Left ventricle myocardium inferior (tissue), 1 donor: ENCODE measurements around the gene ATP5F1C. TPM values are rescaled to one million over a fixed set of nuclear protein-coding genes. Genes with fewer than 3 reads are reported as not detected.
"Not testable (repeated sequence)": the region's sequence is repeated elsewhere in the genome, so short reads cannot be mapped to it uniquely, and the experiment has no call there.

Experiments used
- DNase-seq: peaks from one replicate; pipeline ENCODE4 v3.0.0-alpha.2; 2020
- H3K27ac ChIP-seq: fragments of 200-600 bp; replicated peaks from 2 replicates; pipeline ENCODE4 v1.8.0; 2021
- H3K27me3 ChIP-seq: fragments of 200-600 bp; 2 replicates; pipeline ENCODE4 v1.8.0; 2021; ENCODE audit warnings: low read depth
- H3K36me3 ChIP-seq: fragments of 200-600 bp; 2 replicates; pipeline ENCODE4 v1.8.0; 2021
- H3K4me1 ChIP-seq: fragments of 200-600 bp; 2 replicates; pipeline ENCODE4 v1.8.0; 2021
- H3K4me3 ChIP-seq: fragments of 200-600 bp; 2 replicates; pipeline ENCODE4 v1.8.0; 2021; ENCODE audit warnings: mild to moderate bottlenecking, moderate library complexity
- H3K9me3 ChIP-seq: fragments of 200-600 bp; replicated peaks from 2 replicates; pipeline ENCODE4 v1.8.0; 2021
- CTCF ChIP-seq: fragments of 200-600 bp; IDR thresholded peaks from 2 replicates; pipeline ENCODE4 v1.8.0; 2021; ENCODE audit warnings: antibody characterized with exemption, mild to moderate bottlenecking, borderline replicate concordance
- intact Hi-C: fragments of 100-400 bp; cut with micrococcal nuclease; formaldehyde crosslinking; loops from one replicate; pipeline ENCODE4 v1.11.0; 2022
- total RNA-seq: library from RNA; stranded (reverse); fragmentation: NEBNext Ultra II Directional; extraction: Animal tissue kit (Norgen Biotek cat#: 25700); gene quantifications from one replicate; pipeline ENCODE4 v1.2.1, GENCODE V29; 2021
- donor health status: DM: no; HTN: yes; CAD: no; lungs with severe emphysema.

ATP5F1C gene
- total RNA-seq, 1 donor from 2014 or later = 743 TPM

GRCh38 chr10:7767209-7767608 lies 20.8 kb upstream of the ATP5F1C start:
- no peak overlapping the region for H3K4me3 ChIP-seq

GRCh38 chr10:7768417-7768816 lies 19.6 kb upstream of the ATP5F1C start:
- no peak overlapping the region for H3K27ac ChIP-seq
- H3K36me3 ChIP-seq = peaks cover 86% of the 10 kb centered on the region
- no peak overlapping the region for H3K4me3 ChIP-seq
- no peaks in the 10 kb centered on the region for H3K27me3 ChIP-seq
- no peak for TF ChIP-seq CTCF
- intact Hi-C loops = no loop called here
- H3K4me1 ChIP-seq = peaks cover 1% of the 10 kb centered on the region
- no peak for DNase-seq
- no peaks in the 10 kb centered on the region for H3K9me3 ChIP-seq

More at GRCh38 chr10:7767209-7767608, 20.8 kb upstream of the ATP5F1C start:
- Histone ChIP-seq H3K4me1 (no peaks in the 10 kb centered on the region), H3K9me3 (no peaks in the 10 kb centered on the region), H3K27ac (no peak overlapping the region), H3K27me3 (no peaks in the 10 kb centered on the region), H3K36me3 (peaks cover 98% of the 10 kb centered on the region)
- TF ChIP-seq CTCF = no peak
- intact Hi-C loops = no loop called here
- DNase-seq = no peak

GRCh38 chr10:7773845-7774801 lies 13.9 kb upstream of the ATP5F1C start:
- no peaks in the 10 kb centered on the region for H3K27me3 ChIP-seq
- H3K9me3 ChIP-seq = no peaks in the 10 kb centered on the region
- H3K4me3 ChIP-seq = no peak overlapping the region
- DNase-seq = peak; percentile 34
- peaks cover 12% of the 10 kb centered on the region for H3K4me1 ChIP-seq
- intact Hi-C loops = no loop called here
- TF ChIP-seq CTCF = no peak
- H3K36me3 ChIP-seq = peaks cover 85% of the 10 kb centered on the region
- peak overlapping the region; percentile 40 for H3K27ac ChIP-seq

- no peak for TF ChIP-seq CTCF
- Histone ChIP-seq H3K4me3 (no peak overlapping the region), H3K27ac (no peak overlapping the region), H3K27me3 (no peaks in the 10 kb centered on the region), H3K4me1 (peaks cover 13% of the 10 kb centered on the region), H3K36me3 (peaks cover 79% of the 10 kb centered on the region), H3K9me3 (no peaks in the 10 kb centered on the region)
- intact Hi-C loops = no loop called here
- no peak for DNase-seq
Observed at GRCh38 chr10:7776777-7777176, 11.2 kb upstream of the ATP5F1C start.

GRCh38 chr10:7782194-7782593 lies 5.8 kb upstream of the ATP5F1C start:
- H3K4me3 ChIP-seq, DNase-seq, H3K9me3 ChIP-seq, intact Hi-C loops, H3K27me3 ChIP-seq: not testable (repeated sequence)
- H3K36me3 ChIP-seq = peaks cover 51% of the 10 kb centered on the region
- H3K4me1 ChIP-seq = peaks cover 54% of the 10 kb centered on the region
- peak overlapping the region; percentile 73 for H3K27ac ChIP-seq

GRCh38 chr10:7786430-7786829 lies 1.5 kb upstream of the ATP5F1C start:
- Histone ChIP-seq H3K36me3 (peaks cover 11% of the 10 kb centered on the region), H3K4me1 (peaks cover 94% of the 10 kb centered on the region), H3K27me3 (no peaks in the 10 kb centered on the region), H3K9me3 (no peaks in the 10 kb centered on the region), H3K4me3 (peak overlapping the region; percentile 94), H3K27ac (no peak overlapping the region)
- TF ChIP-seq CTCF = no peak
- DNase-seq = no peak
- intact Hi-C loops = no loop called here
